Fibroblast of lung (primary cell): ENCODE results near the gene TBC1D8. TPM values are rescaled to one million over a fixed set of nuclear protein-coding genes. Genes with fewer than 3 reads are reported as not detected.

Source experiments
- DNase-seq, 2 donors: peaks; one replicate each; pipeline versions ENCODE4 v3.0.0 to v3.0.0-alpha.2; 2010; ENCODE audit warnings: low read depth in 2 of 2
- H2AFZ ChIP-seq: 2 replicates; pipeline ENCODE4 v1.5.1; 2012; ENCODE audit warnings: low read length, control low read depth, inconsistent platforms
- H3K27ac ChIP-seq: 2 replicates; pipeline ENCODE4 v1.5.1; 2011; ENCODE audit warnings: low read length, control low read depth; ENCODE audit not compliant: insufficient read depth
- H3K27me3 ChIP-seq: 2 replicates; pipeline ENCODE4 v1.5.1; 2011; ENCODE audit warnings: mild to moderate bottlenecking, low read length; ENCODE audit not compliant: control insufficient read depth, insufficient read depth
- H3K36me3 ChIP-seq: 2 replicates; pipeline ENCODE4 v1.5.1; 2011; ENCODE audit warnings: low read length; ENCODE audit not compliant: control insufficient read depth, insufficient read depth
- H3K4me1 ChIP-seq: 2 replicates; pipeline ENCODE4 v1.5.1; 2011; ENCODE audit warnings: low read length; ENCODE audit not compliant: control insufficient read depth, insufficient read depth; ENCODE audit errors: extremely low read depth
- H3K4me2 ChIP-seq: 2 replicates; pipeline ENCODE4 v1.5.1; 2011; ENCODE audit warnings: low read length, control low read depth; ENCODE audit not compliant: insufficient read depth; ENCODE audit errors: extremely low read depth
- H3K4me3 ChIP-seq, 4 experiments: fragments of 200-600 bp in 1 of 4; sonication (generic) in 1 of 4; replicated peaks in 1 of 4; 2 replicates each; pipeline ENCODE4 v1.5.1; 2011 to 2016; ENCODE audit warnings: low read length in 4 of 4, low read depth in 3 of 4, mild to moderate bottlenecking in 3 of 4, control low read depth in 2 of 4, inconsistent platforms in 1 of 4, mixed read lengths in 1 of 4; ENCODE audit not compliant: insufficient read depth in 1 of 4; ENCODE audit errors: control extremely low read depth in 1 of 4
- H3K79me2 ChIP-seq: 2 replicates; pipeline ENCODE4 v1.5.1; 2012; ENCODE audit warnings: mild to moderate bottlenecking, low read length, inconsistent platforms; ENCODE audit not compliant: control insufficient read depth, insufficient read depth
- H3K9ac ChIP-seq: 2 replicates; pipeline ENCODE4 v1.5.1; 2011; ENCODE audit warnings: mild to moderate bottlenecking, low read length, control low read depth; ENCODE audit not compliant: insufficient read depth
- H3K9me3 ChIP-seq: 2 replicates; pipeline ENCODE4 v1.5.1; 2012; ENCODE audit warnings: low read depth, low read length; ENCODE audit not compliant: control insufficient read depth, insufficient read depth
- H4K20me1 ChIP-seq: 2 replicates; pipeline ENCODE4 v1.5.1; 2011; ENCODE audit warnings: low read length; ENCODE audit not compliant: control insufficient read depth, insufficient read depth; ENCODE audit errors: extremely low read depth
- EZH2 ChIP-seq: IDR thresholded peaks from 2 replicates; pipeline ENCODE4 v1.5.1; 2012; ENCODE audit warnings: low read length, control low read depth, mild to moderate bottlenecking; ENCODE audit errors: missing control alignments
- polyA plus RNA-seq, 2 donors: library from polyadenylated mRNA; depleted of rRNA in 1 of 2; stranded (reverse) in 1 of 2; unstranded in 1 of 2; fragments of >200 nt; gene quantifications; 2 replicates each; pipeline ENCODE4 v1.2.1, GENCODE V29; 2011 to 2012; ENCODE audit warnings: missing spikeins in 1 of 2
- total RNA-seq: library from RNA; depleted of rRNA; stranded (reverse); fragments of >200 nt; gene quantifications from 2 replicates; pipeline ENCODE4 v1.2.1, GENCODE V29; 2014
- TF ChIP-seq, protein P1 (sequence below), 2 donors: IDR thresholded peaks in 1 of 2; conservative IDR thresholded peaks in 1 of 2; 1 replicate in 1 of 2; 2 replicates in 1 of 2; pipeline ENCODE4 v1.5.1; 2011 to 2012; ENCODE audit warnings: low read length in 2 of 2, control low read depth in 1 of 2, inconsistent platforms in 1 of 2, low read depth in 1 of 2, mild to moderate bottlenecking in 1 of 2

Gene TBC1D8
- total and polyA plus RNA-seq, 2 donors (not counting 1 experiment from before 2014, with no cell fraction given) = 3.8 to 5.4 TPM

- no peak for TF ChIP-seq EZH2
- no peak overlapping the region for H2AFZ ChIP-seq
These were observed 173.7 kb downstream of the TBC1D8 start for GRCh38 chr2:100977511-100977910.

DNA sequence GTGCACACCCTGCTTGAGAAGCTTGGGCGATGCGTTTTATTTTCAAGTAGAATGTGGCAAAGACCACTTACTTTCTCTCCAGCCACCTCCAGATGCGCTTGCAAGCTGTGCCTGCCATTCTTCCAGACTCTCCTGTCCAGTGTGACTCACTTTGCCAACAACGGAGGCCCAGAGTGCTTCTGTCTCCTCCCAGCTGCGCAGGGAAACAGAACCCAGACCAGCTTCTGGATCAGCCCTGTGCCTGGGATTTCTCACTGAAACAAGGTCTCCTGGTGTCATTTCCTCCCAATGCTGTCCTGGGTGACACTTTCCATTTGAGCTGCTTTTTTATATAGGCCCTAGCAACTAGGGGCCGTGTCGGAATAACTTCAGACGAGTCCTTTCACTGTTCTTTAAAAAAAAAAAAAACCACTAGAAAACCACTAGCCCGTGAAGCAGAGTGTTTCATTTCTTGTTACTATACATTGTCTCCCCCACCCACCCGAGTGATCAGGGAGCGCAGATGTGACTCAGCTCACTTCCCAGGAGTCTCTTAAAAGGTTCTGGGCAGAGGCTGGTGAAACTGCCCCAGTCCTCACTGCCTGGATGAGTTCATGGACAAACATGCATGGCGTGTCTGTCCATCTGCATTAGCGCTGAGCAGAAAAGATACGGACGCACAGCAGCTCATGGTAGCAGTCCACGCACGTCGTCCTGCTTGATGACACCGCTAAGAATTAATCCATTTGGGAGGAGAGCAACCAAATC lies 174.4 kb downstream of the TBC1D8 start:
- DNase-seq = peak in 1 of 2 donors; percentile 88
- Histone ChIP-seq H3K36me3 (no peaks in the 10 kb centered on the region), H2AFZ (no peak overlapping the region)

More at GRCh38 chr2:100977511-100977910, 173.7 kb downstream of the TBC1D8 start:
- Histone ChIP-seq H3K4me3 (no peak overlapping the region), H3K27me3 (no peaks in the 10 kb centered on the region), H3K4me1 (peaks cover 4% of the 10 kb centered on the region), H3K9ac (no peak overlapping the region), H4K20me1 (no peaks in the 10 kb centered on the region), H3K36me3 (no peaks in the 10 kb centered on the region), H3K4me2 (no peak overlapping the region), H3K79me2 (no peaks in the 10 kb centered on the region), H3K27ac (no peak overlapping the region), H3K9me3 (no peaks in the 10 kb centered on the region)
- no peak for DNase-seq

GRCh38 chr2:100976061-100976460 lies 175.1 kb downstream of the TBC1D8 start:
- H3K9ac ChIP-seq = no peak overlapping the region
- no peak overlapping the region for H3K27ac ChIP-seq
- DNase-seq = no peak
- H3K4me2 ChIP-seq = no peak overlapping the region
- H3K4me3 ChIP-seq = no peak overlapping the region
- H3K36me3 ChIP-seq = no peaks in the 10 kb centered on the region
- no peaks in the 10 kb centered on the region for H3K79me2 ChIP-seq
- H3K4me1 ChIP-seq = peaks cover 4% of the 10 kb centered on the region
- TF ChIP-seq, protein P1, sequence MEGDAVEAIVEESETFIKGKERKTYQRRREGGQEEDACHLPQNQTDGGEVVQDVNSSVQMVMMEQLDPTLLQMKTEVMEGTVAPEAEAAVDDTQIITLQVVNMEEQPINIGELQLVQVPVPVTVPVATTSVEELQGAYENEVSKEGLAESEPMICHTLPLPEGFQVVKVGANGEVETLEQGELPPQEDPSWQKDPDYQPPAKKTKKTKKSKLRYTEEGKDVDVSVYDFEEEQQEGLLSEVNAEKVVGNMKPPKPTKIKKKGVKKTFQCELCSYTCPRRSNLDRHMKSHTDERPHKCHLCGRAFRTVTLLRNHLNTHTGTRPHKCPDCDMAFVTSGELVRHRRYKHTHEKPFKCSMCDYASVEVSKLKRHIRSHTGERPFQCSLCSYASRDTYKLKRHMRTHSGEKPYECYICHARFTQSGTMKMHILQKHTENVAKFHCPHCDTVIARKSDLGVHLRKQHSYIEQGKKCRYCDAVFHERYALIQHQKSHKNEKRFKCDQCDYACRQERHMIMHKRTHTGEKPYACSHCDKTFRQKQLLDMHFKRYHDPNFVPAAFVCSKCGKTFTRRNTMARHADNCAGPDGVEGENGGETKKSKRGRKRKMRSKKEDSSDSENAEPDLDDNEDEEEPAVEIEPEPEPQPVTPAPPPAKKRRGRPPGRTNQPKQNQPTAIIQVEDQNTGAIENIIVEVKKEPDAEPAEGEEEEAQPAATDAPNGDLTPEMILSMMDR (conservative IDR thresholded peaks at IDR 0.05 in 1 of 2, IDR thresholded peaks at IDR 0.05 in 1 of 2; ENCODE audit: low read depth in 1 of 2, low read length in 2 of 2) = no peak
- TF ChIP-seq EZH2 = no peak
- H3K9me3 ChIP-seq = no peaks in the 10 kb centered on the region
- no peaks in the 10 kb centered on the region for H3K27me3 ChIP-seq
- H2AFZ ChIP-seq = no peak overlapping the region
- H4K20me1 ChIP-seq = no peaks in the 10 kb centered on the region

More for the DNA sequence above, 174.4 kb downstream of the TBC1D8 start:
- Histone ChIP-seq H3K4me1 (peaks cover 4% of the 10 kb centered on the region), H3K4me3 (no peak overlapping the region), H3K4me2 (no peak overlapping the region), H3K79me2 (no peaks in the 10 kb centered on the region), H3K9ac (no peak overlapping the region), H4K20me1 (no peaks in the 10 kb centered on the region), H3K27me3 (no peaks in the 10 kb centered on the region), H3K9me3 (no peaks in the 10 kb centered on the region), H3K27ac (no peak overlapping the region)
- TF ChIP-seq, protein P1 (conservative IDR thresholded peaks at IDR 0.05 in 1 of 2, IDR thresholded peaks at IDR 0.05 in 1 of 2; ENCODE audit: low read depth in 1 of 2, low read length in 2 of 2) = no peak
- no peak for TF ChIP-seq EZH2
